Measurements from ENCODE around the gene CDH8.

- TF ChIP-seq CTCF (IDR thresholded peaks at IDR 0.05; ENCODE audit: low read depth, low read length, missing input control) (no peak), RAD21 (IDR thresholded peaks at IDR 0.05) (no peak), JUND (IDR thresholded peaks at IDR 0.05) (no peak), MAX (IDR thresholded peaks at IDR 0.05) (no peak), TAF1 (conservative IDR thresholded peaks at IDR 0.05) (no peak), SP1 (IDR thresholded peaks at IDR 0.05) (no peak)
Observed at GRCh38 chr16:61892531-61892930, 143.7 kb downstream of the CDH8 start.
